ENCODE results near the gene HES6. TPM values are rescaled to one million over a fixed set of nuclear protein-coding genes. Genes with fewer than 3 reads are reported as not detected.
"Not testable (repeated sequence)": the region's sequence is repeated elsewhere in the genome, so short reads cannot be mapped to it uniquely, and the experiment has no call there.

HES6 gene
- total RNA-seq, 2 donors from 2014 or later = 5.7 to 11.3 TPM

DNA sequence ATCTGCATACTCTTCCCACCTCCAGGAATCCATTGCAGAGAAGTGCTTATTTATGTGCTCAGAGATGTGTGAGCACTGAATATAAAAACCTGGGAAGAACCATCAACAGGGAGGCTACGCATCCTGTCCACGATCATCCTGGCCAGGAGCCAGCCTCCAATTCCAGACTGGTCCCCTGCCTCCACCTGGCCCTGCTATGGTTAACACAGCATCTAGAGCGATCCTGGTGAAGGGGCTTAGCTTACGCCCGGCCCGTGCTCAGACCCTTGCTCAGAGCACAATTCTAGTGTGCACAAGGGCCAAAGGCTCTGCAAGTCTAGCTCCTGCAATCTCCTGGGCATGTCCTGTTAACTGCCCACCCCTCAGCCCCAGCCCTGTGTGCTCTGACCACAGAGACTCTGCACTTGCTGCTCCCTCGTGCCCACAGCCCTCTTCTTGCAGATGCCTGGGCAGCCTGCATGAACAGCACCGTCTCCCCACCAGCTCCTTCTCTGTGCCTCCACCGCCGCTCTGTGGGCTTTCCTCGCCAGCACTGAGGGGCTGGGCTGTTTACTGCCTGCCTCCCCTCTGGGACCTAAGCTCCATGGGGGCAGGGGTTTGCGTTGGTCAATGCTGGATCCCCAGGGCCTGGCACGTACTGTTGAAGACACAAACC is 42.1 kb upstream of the HES6 start:
- H3K4me3 Mint-ChIP-seq = no peak overlapping the region
- ATAC-seq (peak in 1 of 2 donors; percentile 22), DNase-seq (ENCODE audit: low spot score) (no peak)
- H3K36me3 Mint-ChIP-seq = no peaks in the 10 kb centered on the region
- no peaks in the 10 kb centered on the region for H3K9me3 Mint-ChIP-seq
- H3K27ac Mint-ChIP-seq = no peak overlapping the region
- H3K27me3 Mint-ChIP-seq = no peaks in the 10 kb centered on the region
- H3K4me1 Mint-ChIP-seq (ENCODE audit: low read depth in 2 of 2) = peaks cover 17 to 29% of the 10 kb centered on the region in 2 donors

DNA sequence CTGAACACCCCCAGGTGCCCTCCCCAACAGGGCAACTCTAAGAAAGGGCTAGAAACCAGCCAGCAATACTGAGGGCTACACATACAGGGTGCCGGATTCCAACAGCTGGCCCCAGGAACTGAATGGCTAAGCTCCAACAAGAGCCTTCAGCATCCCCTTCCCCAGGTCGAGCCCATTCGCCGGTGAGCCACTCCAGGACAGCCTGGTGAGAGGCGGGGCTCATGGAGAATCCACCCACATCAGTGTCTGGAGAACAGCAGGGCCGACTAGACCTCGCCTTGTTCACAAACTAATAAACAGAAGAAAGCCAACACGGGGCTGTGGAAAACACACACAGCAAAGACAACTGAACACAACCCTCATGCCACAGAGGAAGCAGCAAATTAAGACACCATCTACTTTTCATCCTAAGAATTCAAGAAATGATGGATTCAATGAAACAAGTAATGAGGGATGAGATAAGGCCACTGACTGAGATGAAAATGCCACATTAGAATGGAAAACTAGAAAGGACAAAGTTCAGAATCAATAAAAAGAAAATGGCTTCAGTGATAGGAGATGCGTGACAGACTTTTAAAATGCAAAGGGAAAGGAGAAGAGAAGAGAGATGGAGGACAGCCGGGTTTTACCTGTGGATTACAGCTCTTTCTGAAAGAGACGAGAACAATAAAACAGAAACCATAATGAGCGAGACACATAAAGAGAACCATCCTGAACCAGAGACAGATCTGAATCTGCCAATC is 40.4 kb upstream of the HES6 start:
- H3K4me3 Mint-ChIP-seq = no peak overlapping the region
- H3K36me3 Mint-ChIP-seq = no peaks in the 10 kb centered on the region
- peaks cover 11 to 28% of the 10 kb centered on the region in 2 donors for H3K4me1 Mint-ChIP-seq (ENCODE audit: low read depth in 2 of 2)
- DNase-seq (ENCODE audit: low spot score) = no peak
- H3K27ac Mint-ChIP-seq = no peak overlapping the region
- no peaks in the 10 kb centered on the region for H3K9me3 Mint-ChIP-seq
- no peak for ATAC-seq
- no peaks in the 10 kb centered on the region for H3K27me3 Mint-ChIP-seq

DNA sequence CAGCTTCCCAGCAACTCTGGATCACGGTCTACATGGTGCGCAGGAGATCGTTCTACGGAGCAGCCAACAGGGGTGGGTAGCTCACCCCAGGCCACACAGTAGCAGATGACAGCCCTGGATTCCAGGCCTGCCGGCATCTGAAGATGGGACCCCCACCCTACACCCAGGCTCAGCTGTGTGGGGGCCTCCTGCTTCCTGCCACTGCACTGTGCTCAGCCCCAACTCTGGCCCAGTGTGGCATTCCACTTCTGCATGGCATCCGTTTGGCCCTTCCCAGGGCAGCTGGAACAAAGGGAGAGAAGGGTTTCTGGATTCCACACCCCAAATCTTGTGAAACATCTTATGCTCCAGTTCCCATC is 39.5 kb upstream of the HES6 start:
- Mint-ChIP-seq H3K4me3 (no peak overlapping the region), H3K9me3 (no peaks in the 10 kb centered on the region), H3K36me3 (no peaks in the 10 kb centered on the region), H3K4me1 (ENCODE audit: low read depth in 2 of 2) (peaks cover 11 to 26% of the 10 kb centered on the region in 2 donors), H3K27ac (no peak overlapping the region), H3K27me3 (no peaks in the 10 kb centered on the region)
- no peak for ATAC-seq
- DNase-seq (ENCODE audit: low spot score) = no peak

DNA sequence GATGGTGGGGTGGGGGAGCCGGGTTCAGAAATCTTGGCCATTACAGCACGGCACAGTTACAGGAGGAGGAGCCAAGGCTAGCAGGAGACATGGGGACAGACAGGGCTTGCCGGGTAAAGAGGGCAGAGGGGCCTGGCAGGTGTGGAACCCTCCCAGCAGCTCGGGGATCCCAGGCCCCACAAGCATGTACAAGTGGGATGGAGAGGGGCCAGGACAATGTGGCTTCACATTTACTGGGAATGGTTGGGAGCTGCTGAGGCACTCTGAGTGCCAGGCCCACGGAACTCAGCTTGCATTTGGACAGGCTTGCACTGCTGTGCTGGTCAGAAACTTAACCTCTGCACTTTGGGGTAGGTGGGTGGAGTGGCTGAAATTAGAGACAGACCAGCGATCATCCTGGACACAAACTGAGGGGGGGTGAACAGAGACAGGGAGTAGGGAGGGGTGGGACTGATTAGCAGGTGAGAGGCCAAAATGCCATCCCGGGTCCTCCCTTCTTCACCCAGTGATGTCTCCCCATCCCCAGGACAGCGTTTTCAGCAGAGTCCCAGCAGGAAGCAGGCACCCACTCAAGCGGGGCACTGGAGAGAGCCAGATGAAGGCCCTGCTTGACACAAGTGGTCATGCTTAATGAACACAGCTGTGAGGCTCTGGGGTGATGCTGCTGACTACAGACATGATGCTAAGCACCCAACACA is 38.9 kb upstream of the HES6 start:
- no peak for DNase-seq (ENCODE audit: low spot score)
- H3K4me3 Mint-ChIP-seq = no peak overlapping the region
- H3K27me3 Mint-ChIP-seq = no peaks in the 10 kb centered on the region
- no peaks in the 10 kb centered on the region for H3K36me3 Mint-ChIP-seq
- peak overlapping the region in 1 of 2 donors; percentile 53 for H3K27ac Mint-ChIP-seq
- H3K9me3 Mint-ChIP-seq = no peaks in the 10 kb centered on the region
- no peak for ATAC-seq
- peaks cover 11 to 24% of the 10 kb centered on the region in 2 donors for H3K4me1 Mint-ChIP-seq (ENCODE audit: low read depth in 2 of 2)

DNA sequence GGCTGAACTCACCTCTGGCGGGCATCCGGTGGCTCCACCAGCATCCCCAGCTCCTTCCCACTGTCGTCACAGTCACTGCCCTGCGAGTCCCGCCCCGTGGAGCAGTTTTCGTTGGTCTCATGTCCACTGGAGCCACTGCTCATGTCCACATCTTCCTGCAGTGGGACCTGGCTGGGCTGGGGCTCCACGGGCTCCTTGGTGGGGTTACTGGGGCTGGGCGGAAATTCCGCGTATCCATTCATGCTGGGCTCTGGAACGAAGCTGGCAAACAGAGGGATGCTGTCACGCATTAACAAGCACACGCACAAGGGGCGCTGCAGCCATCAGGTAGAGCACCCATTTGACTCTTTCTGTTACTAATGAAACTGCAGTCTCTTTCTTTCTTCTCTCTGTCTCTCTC is 37.9 kb upstream of the HES6 start:
- H3K9me3 Mint-ChIP-seq = no peaks in the 10 kb centered on the region
- peaks cover 4% of the 10 kb centered on the region for H3K36me3 Mint-ChIP-seq
- ATAC-seq = no peak
- H3K27ac Mint-ChIP-seq = no peak overlapping the region
- DNase-seq (ENCODE audit: low spot score) = no peak
- peaks cover 11 to 18% of the 10 kb centered on the region in 2 donors for H3K4me1 Mint-ChIP-seq (ENCODE audit: low read depth in 2 of 2)
- H3K27me3 Mint-ChIP-seq = no peaks in the 10 kb centered on the region
- no peak overlapping the region for H3K4me3 Mint-ChIP-seq

DNA sequence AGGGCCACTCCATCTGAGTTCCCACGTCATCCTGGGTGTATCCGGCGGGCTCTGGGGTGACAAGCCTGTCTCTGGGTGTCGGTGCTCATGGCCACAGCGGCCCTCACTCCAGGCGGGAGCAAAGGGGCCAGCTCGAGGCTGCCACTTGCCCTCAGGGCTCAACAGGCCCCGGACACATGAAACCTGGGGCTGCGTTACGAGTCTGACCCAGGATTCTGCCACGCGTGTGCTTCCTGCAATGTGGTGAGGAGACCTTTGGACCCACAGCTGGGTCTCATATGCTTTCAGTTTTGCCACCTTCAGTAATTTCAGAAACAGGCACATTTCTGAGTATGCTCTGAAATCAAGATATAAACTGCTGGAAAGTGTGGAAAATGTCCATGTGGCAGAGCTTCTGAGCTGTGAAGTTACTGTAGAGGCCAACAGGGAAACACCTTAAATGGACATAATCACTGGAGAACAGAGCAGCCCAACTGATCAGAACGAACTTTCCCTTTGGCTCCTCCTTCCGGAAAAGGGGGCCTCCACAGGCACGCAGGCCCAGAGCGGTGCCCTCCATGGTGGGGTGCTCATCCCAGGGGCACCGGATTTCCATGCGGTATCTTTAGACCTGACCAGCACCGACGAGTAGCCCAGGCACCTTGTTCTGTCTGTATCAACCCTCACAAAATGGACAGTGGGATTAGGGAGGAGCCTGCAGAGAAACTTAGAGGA is 34.5 kb upstream of the HES6 start:
- Mint-ChIP-seq H3K36me3 (peaks cover 10% of the 10 kb centered on the region), H3K9me3 (no peaks in the 10 kb centered on the region), H3K27ac (no peak overlapping the region), H3K27me3 (no peaks in the 10 kb centered on the region), H3K4me3 (no peak overlapping the region), H3K4me1 (ENCODE audit: low read depth in 2 of 2) (peaks cover 0 to 6% of the 10 kb centered on the region in 2 donors)
- DNase-seq (ENCODE audit: low spot score) (peak; percentile 57), ATAC-seq (no peak)

DNA sequence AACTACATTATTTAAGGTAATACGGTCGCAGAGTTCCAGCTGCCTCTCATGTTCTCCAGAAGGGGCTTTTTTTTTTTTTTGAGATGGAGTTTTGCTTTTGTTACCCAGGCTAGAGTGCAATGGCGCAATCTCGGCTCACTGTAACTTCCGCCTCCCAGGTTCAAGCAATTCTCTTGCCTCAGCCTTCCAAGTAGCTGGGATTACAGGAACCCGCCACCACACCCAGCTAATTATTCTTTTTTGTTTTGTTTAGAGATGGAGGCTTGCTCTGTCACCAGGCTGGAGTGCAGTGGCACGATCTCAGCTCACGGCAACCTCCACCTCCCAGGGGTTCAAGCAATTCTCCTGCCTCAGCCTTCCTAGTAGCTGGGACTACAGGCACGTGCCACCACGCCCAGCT is 33.6 kb upstream of the HES6 start:
- ATAC-seq; H3K27ac Mint-ChIP-seq; H3K4me3 Mint-ChIP-seq; H3K27me3 Mint-ChIP-seq; H3K9me3 Mint-ChIP-seq; H3K4me1 Mint-ChIP-seq (ENCODE audit: low read depth in 2 of 2): not testable (repeated sequence)
- peak; percentile 20 for DNase-seq (ENCODE audit: low spot score)
- H3K36me3 Mint-ChIP-seq = peaks cover 10% of the 10 kb centered on the region

DNA sequence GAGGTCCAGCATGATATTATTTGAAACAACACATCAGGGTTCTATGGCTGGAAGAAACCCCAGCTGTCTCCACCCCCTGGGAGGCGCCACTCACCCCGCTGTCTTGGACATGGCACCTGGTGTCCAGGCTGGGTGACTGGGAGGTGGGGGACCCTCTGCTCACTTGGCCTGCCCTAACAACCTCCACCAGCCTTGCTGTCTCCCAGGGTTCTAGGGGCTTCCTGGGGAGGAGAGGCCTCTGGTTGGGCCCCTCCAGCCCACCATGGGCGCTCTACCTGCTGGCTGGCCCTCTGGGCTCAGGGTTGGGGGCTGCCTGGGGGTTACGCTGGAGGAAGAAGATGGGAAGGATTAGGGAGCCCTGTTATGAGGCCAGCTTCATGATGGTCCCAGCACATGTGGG is 32.3 kb upstream of the HES6 start:
- peak; percentile 23 for DNase-seq (ENCODE audit: low spot score)
- Mint-ChIP-seq H3K4me1 (ENCODE audit: low read depth in 2 of 2) (no peaks in the 10 kb centered on the region), H3K36me3 (peaks cover 10% of the 10 kb centered on the region), H3K9me3 (no peaks in the 10 kb centered on the region), H3K27ac (no peak overlapping the region), H3K27me3 (no peaks in the 10 kb centered on the region), H3K4me3 (no peak overlapping the region)
- ATAC-seq = no peak

DNA sequence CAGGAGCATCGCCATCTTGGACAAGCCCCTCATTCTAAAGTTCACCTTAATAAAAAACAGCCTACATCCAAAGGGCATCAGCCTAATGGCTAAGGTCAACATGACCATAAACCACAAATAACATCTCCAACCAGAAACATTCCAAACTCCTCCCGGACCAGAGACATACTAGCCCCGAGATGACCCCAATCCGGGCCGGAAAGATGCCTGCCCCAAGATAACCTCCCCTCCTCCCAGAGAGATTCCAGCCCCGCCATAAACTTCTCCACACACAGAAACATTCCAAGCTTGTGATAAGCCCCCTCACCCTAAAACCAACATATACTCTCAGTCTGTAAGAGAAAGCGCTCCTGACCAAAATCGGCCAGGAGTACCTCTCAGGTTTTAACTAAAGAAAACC is 31.8 kb upstream of the HES6 start:
- H3K36me3 Mint-ChIP-seq = peaks cover 10% of the 10 kb centered on the region
- not testable (repeated sequence) for H3K9me3 Mint-ChIP-seq; H3K4me1 Mint-ChIP-seq (ENCODE audit: low read depth in 2 of 2); H3K27ac Mint-ChIP-seq; H3K27me3 Mint-ChIP-seq; ATAC-seq; H3K4me3 Mint-ChIP-seq
- DNase-seq (ENCODE audit: low spot score) = peak; percentile 32

DNA sequence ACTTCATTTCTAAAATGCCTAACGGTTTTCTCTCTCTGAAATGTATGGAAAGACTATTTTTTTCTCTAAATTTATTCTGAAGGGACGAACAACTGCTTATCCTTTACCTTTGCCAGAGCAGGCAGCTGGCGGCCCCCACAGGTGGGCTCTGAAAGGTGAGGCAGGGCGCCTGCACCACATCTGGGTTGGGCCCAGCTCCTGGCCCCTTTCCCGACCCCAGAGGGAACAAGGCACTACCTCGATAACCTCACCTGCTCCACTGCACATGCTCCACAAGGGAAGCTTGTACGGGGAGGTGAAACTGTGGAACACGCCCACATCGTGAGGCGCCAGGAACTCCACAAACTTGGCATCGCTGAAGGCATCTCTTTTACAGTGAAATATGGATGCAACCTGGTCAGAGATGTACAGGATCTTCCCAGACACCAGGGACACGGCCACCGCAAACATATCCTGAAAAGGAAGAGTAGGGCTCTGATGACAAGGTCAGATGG is 31.3 kb upstream of the HES6 start:
- Mint-ChIP-seq H3K27ac (no peak overlapping the region), H3K9me3 (no peaks in the 10 kb centered on the region), H3K4me1 (ENCODE audit: low read depth in 2 of 2) (no peaks in the 10 kb centered on the region), H3K27me3 (no peaks in the 10 kb centered on the region), H3K4me3 (no peak overlapping the region), H3K36me3 (peaks cover 10% of the 10 kb centered on the region)
- ATAC-seq = no peak
- DNase-seq (ENCODE audit: low spot score) = peak; percentile 46

DNA sequence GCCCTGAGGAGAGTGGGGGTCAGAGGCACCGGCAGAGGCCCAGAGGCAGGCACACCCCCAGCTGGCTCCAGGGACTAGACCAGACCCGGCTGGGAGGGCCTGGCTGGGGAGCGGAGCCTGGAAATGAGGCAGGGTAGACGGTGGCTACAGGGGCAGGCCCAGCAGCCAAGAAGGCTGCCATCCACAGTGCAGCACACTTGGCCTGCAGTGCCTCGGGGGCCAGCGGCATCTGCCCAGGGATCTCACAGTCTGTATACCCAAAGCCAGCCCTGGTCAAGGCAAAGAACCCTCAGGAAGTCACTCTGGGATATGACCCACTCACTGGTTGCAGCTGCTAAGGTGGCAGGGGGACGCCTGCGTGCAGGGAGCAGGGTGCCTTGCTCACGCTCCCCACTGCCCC is 30.8 kb upstream of the HES6 start:
- Mint-ChIP-seq H3K4me1 (ENCODE audit: low read depth in 2 of 2) (no peaks in the 10 kb centered on the region), H3K4me3 (no peak overlapping the region), H3K27ac (no peak overlapping the region), H3K9me3 (no peaks in the 10 kb centered on the region), H3K36me3 (peaks cover 10% of the 10 kb centered on the region), H3K27me3 (no peaks in the 10 kb centered on the region)
- ATAC-seq = peak in 1 of 2 donors; percentile 28
- peak; percentile 62 for DNase-seq (ENCODE audit: low spot score)

DNA sequence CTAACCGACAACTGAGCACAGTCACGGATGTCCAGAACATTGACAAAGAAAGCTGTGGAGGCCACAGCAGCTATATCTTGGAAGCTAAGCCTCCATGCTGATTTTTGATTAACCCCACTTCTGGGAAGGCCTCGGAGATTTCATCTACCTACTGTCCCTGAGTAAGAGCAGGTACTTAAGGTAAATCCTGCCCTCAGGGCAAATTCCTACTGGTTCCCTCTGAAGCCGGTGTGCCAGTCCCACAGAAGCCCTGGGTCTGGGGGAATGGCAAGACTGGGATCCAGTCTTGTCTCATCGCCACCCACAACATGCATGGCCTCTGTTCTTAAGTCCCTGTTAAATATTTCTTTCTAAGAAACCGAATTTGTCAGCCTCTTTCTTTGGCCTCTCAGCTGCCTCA is 29.9 kb upstream of the HES6 start:
- Mint-ChIP-seq H3K27ac (no peak overlapping the region), H3K4me1 (ENCODE audit: low read depth in 2 of 2) (no peaks in the 10 kb centered on the region)
- ATAC-seq = no peak

DNA sequence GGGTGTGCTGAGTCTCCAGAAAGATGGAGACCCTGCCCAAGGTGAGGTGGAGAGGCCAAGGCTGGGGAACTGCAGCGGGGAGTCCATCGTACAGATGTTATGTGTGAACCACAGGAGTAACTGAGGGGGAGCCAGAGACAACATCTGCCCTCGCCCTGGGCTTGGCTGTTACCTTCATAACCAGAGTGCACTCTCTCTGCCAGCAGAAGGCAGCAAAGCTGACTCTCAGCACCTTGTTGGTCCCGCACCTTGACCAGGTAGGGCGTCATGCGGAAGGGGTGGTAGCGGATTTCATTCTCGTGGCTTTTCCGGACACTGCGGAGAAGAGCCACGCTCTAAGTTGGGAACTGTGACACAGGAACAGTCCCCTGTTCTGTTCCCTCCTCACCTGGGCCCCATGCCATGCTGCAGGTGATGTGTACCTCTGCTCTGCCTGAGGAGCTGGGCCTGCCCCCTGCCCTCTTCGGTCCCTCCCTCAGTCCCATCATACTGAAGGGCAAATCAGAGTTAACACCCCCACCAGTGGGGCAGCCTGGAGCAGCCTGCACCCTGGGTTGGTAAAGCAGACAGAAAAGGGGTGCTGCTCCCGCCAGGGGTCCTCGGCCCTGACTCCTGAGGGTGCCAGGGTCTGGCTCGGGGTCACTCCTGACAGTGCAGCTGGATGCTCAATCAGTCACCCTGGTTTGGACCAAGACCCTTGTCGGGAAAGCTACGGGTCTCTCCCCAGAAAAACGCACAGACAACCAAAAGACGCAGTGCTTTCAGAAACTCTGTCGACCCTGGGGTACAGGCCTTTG is 28.2 kb upstream of the HES6 start:
- DNase-seq (ENCODE audit: low spot score) = peak; percentile 53
- Mint-ChIP-seq H3K9me3 (no peaks in the 10 kb centered on the region), H3K36me3 (peaks cover 8% of the 10 kb centered on the region), H3K27ac (no peak overlapping the region), H3K27me3 (no peaks in the 10 kb centered on the region), H3K4me1 (ENCODE audit: low read depth in 2 of 2) (peaks cover 4 to 6% of the 10 kb centered on the region in 2 donors), H3K4me3 (no peak overlapping the region)
- ATAC-seq = peak in 1 of 2 donors; percentile 21

More for the DNA sequence above, 29.9 kb upstream of the HES6 start:
- DNase-seq (ENCODE audit: low spot score) = peak; percentile 3
- peaks cover 10% of the 10 kb centered on the region for H3K36me3 Mint-ChIP-seq
- H3K9me3 Mint-ChIP-seq = no peaks in the 10 kb centered on the region
- no peaks in the 10 kb centered on the region for H3K27me3 Mint-ChIP-seq
- no peak overlapping the region for H3K4me3 Mint-ChIP-seq

Data from natural killer cell treated with Interleukin-12 subunit alpha and Interleukin-12 subunit beta and Interleukin-15 and Interleukin-18, amount 100 ng/mL, for 72 hours (primary cell).